Osteoblast (primary cell): Measurements from ENCODE around the gene SPINK2. TPM values are rescaled to one million over a fixed set of nuclear protein-coding genes. Genes with fewer than 3 reads are reported as not detected.

Experiments
- DNase-seq: peaks from one replicate; pipeline ENCODE4 v3.0.0; 2011; ENCODE audit warnings: low spot score, mixed read lengths; ENCODE audit not compliant: insufficient read length; ENCODE audit errors: missing footprints
- H2AFZ ChIP-seq: 2 replicates; pipeline ENCODE4 v1.6.0; 2011; ENCODE audit warnings: mild to moderate bottlenecking, low read length
- H3K27ac ChIP-seq: 2 replicates; pipeline ENCODE4 v1.5.1; 2011; ENCODE audit warnings: mild to moderate bottlenecking, low read depth, low read length, moderate library complexity
- H3K27me3 ChIP-seq: 2 replicates; pipeline ENCODE4 v1.6.0; 2012; ENCODE audit warnings: mild to moderate bottlenecking, control low read depth, inconsistent platforms, low read length, moderate library complexity; ENCODE audit not compliant: insufficient read depth
- H3K36me3 ChIP-seq: 2 replicates; pipeline ENCODE4 v1.5.1; 2011; ENCODE audit warnings: mild to moderate bottlenecking, low read length, control low read depth, moderate library complexity; ENCODE audit not compliant: insufficient read depth
- H3K4me1 ChIP-seq: 2 replicates; pipeline ENCODE4 v1.5.1; 2011; ENCODE audit warnings: mild to moderate bottlenecking, low read length, control low read depth, moderate library complexity; ENCODE audit not compliant: insufficient read depth
- H3K4me2 ChIP-seq: 2 replicates; pipeline ENCODE4 v1.6.0; 2011; ENCODE audit warnings: mild to moderate bottlenecking, low read length; ENCODE audit not compliant: insufficient read depth
- H3K4me3 ChIP-seq: fragments of 200-600 bp; sonication (generic); 3 replicates; pipeline ENCODE4 v1.5.1; 2012; ENCODE audit warnings: mild to moderate bottlenecking, low read length, inconsistent platforms; ENCODE audit not compliant: insufficient read depth
- H3K79me2 ChIP-seq: 2 replicates; pipeline ENCODE4 v1.6.0; 2012; ENCODE audit warnings: mild to moderate bottlenecking, low read length, control low read depth, inconsistent platforms; ENCODE audit not compliant: insufficient read depth
- H3K9me3 ChIP-seq: 2 replicates; pipeline ENCODE4 v1.5.1; 2011; ENCODE audit warnings: low read depth, low read length, control low read depth
- H4K20me1 ChIP-seq: 2 replicates; pipeline ENCODE4 v1.6.0; 2012; ENCODE audit warnings: mild to moderate bottlenecking, low read length, control low read depth; ENCODE audit not compliant: insufficient read depth
- CTCF ChIP-seq: IDR thresholded peaks from 2 replicates; pipeline ENCODE4 v1.5.1; 2011; ENCODE audit warnings: mild to moderate bottlenecking, low read depth, low read length, moderate library complexity; ENCODE audit errors: extremely low read depth
- total RNA-seq: library from RNA; depleted of rRNA; stranded (reverse); fragments of >200 nt; gene quantifications from 2 replicates; pipeline ENCODE4 v1.2.3, GENCODE V29; 2012

Gene SPINK2
- total RNA-seq, 1 donor: not detected

GRCh38 chr4:56828784-56829535 lies 7.5 kb upstream of the SPINK2 start:
- Histone ChIP-seq H3K36me3 (no peaks in the 10 kb centered on the region), H3K27me3 (peaks cover 4% of the 10 kb centered on the region), H3K4me1 (peaks cover 3% of the 10 kb centered on the region), H3K4me3 (no peak overlapping the region), H3K79me2 (no peaks in the 10 kb centered on the region), H3K9me3 (no peaks in the 10 kb centered on the region), H3K4me2 (no peak overlapping the region), H3K27ac (no peak overlapping the region), H4K20me1 (no peaks in the 10 kb centered on the region), H2AFZ (no peak overlapping the region)
- no peak for TF ChIP-seq CTCF
- DNase-seq: peak; percentile 77

GRCh38 chr4:56823933-56824600 lies 2.6 kb upstream of the SPINK2 start:
- no peak overlapping the region for H3K4me3 ChIP-seq
- H3K4me2 ChIP-seq: no peak overlapping the region
- H2AFZ ChIP-seq: no peak overlapping the region
- TF ChIP-seq CTCF: no peak
- no peaks in the 10 kb centered on the region for H3K9me3 ChIP-seq
- no peak overlapping the region for H3K27ac ChIP-seq
- H3K79me2 ChIP-seq: no peaks in the 10 kb centered on the region
- no peaks in the 10 kb centered on the region for H4K20me1 ChIP-seq
- peak; percentile 79 for DNase-seq
- H3K27me3 ChIP-seq: peaks cover 38% of the 10 kb centered on the region
- peaks cover 3% of the 10 kb centered on the region for H3K4me1 ChIP-seq
- H3K36me3 ChIP-seq: no peaks in the 10 kb centered on the region

- H3K4me3 ChIP-seq: no peak overlapping the region
- no peak overlapping the region for H2AFZ ChIP-seq
- H4K20me1 ChIP-seq: no peaks in the 10 kb centered on the region
- no peak overlapping the region for H3K27ac ChIP-seq
- DNase-seq: no peak
- H3K4me1 ChIP-seq: no peaks in the 10 kb centered on the region
- no peak for TF ChIP-seq CTCF
- H3K9me3 ChIP-seq: no peaks in the 10 kb centered on the region
- peaks cover 34% of the 10 kb centered on the region for H3K27me3 ChIP-seq
- no peak overlapping the region for H3K4me2 ChIP-seq
- no peaks in the 10 kb centered on the region for H3K36me3 ChIP-seq
- no peaks in the 10 kb centered on the region for H3K79me2 ChIP-seq
These were observed 2.7 kb downstream of the SPINK2 start for GRCh38 chr4:56818797-56819196.

- Histone ChIP-seq H3K36me3 (no peaks in the 10 kb centered on the region), H3K9me3 (no peaks in the 10 kb centered on the region), H3K79me2 (no peaks in the 10 kb centered on the region), H3K4me2 (no peak overlapping the region), H3K4me1 (no peaks in the 10 kb centered on the region), H4K20me1 (no peaks in the 10 kb centered on the region), H2AFZ (no peak overlapping the region), H3K27ac (no peak overlapping the region), H3K27me3 (peaks cover 30% of the 10 kb centered on the region), H3K4me3 (no peak overlapping the region)
- no peak for TF ChIP-seq CTCF
- DNase-seq: peak; percentile 48
These were observed 3.5 kb downstream of the SPINK2 start for GRCh38 chr4:56817840-56818491.
